DOHH2 (cell line): ENCODE results near the gene GCN1.

ENCODE experiments used
- H3F3A ChIP-seq: fragments of 200-600 bp; sonication (generic), shearing (Covaris generic); 2 replicates; pipeline ENCODE4 v1.6.0; 2016; ENCODE audit warnings: antibody characterized with exemption, mild to moderate bottlenecking; ENCODE audit not compliant: control insufficient read depth, insufficient read depth
- H3K27ac ChIP-seq: fragments of 200-600 bp; sonication (generic); 2 replicates; pipeline ENCODE4 v1.5.1; 2014; ENCODE audit warnings: low read depth, mild to moderate bottlenecking, low read length, moderate library complexity
- H3K27me3 ChIP-seq: fragments of 200-600 bp; sonication (generic); 2 replicates; pipeline ENCODE4 v1.6.1; 2014; ENCODE audit warnings: mild to moderate bottlenecking, low read length, mixed read lengths; ENCODE audit not compliant: control insufficient read depth
- H3K36me3 ChIP-seq: fragments of 200-600 bp; sonication (generic); 2 replicates; pipeline ENCODE4 v1.6.1; 2014; ENCODE audit warnings: mild to moderate bottlenecking, low read length, moderate library complexity, mixed read lengths; ENCODE audit not compliant: control insufficient read depth
- H3K4me1 ChIP-seq: fragments of 200-600 bp; sonication (generic); 2 replicates; pipeline ENCODE4 v1.6.1; 2014; ENCODE audit warnings: mild to moderate bottlenecking, low read length, mixed read lengths; ENCODE audit not compliant: control insufficient read depth
- H3K4me2 ChIP-seq: fragments of 200-600 bp; sonication (generic); 2 replicates; pipeline ENCODE4 v1.6.0; 2014; ENCODE audit warnings: mild to moderate bottlenecking, low read length, moderate library complexity
- H3K4me3 ChIP-seq: fragments of 200-600 bp; sonication (generic); 2 replicates; pipeline ENCODE4 v1.5.1; 2014; ENCODE audit warnings: mild to moderate bottlenecking, low read length, mixed read lengths
- H3K79me2 ChIP-seq: fragments of 200-600 bp; sonication (generic); 2 replicates; pipeline ENCODE4 v1.6.1; 2014; ENCODE audit warnings: mild to moderate bottlenecking, low read length, mixed read lengths; ENCODE audit not compliant: control insufficient read depth
- H3K9me2 ChIP-seq: fragments of 200-600 bp; sonication (generic); replicated peaks from 2 replicates; pipeline ENCODE4 v1.6.1; 2014; ENCODE audit warnings: mild to moderate bottlenecking, low read length, mixed read lengths; ENCODE audit not compliant: control insufficient read depth
- H3K9me3 ChIP-seq: fragments of 200-600 bp; sonication (generic); 2 replicates; pipeline ENCODE4 v1.6.1; 2014; ENCODE audit warnings: antibody characterized with exemption, low read length, mixed read lengths; ENCODE audit not compliant: control insufficient read depth, insufficient read depth
- H4K20me1 ChIP-seq: fragments of 200-600 bp; sonication (generic); 2 replicates; pipeline ENCODE4 v1.6.0; 2014; ENCODE audit warnings: low read depth, mild to moderate bottlenecking, antibody characterized with exemption, low read length, moderate library complexity; ENCODE audit not compliant: control insufficient read depth, insufficient read depth
- CTCF ChIP-seq: fragments of 200-600 bp; sonication (generic); IDR thresholded peaks from one replicate; pipeline ENCODE4 v1.5.1; 2014; ENCODE audit warnings: antibody characterized with exemption, mild to moderate bottlenecking, low read depth, low read length; ENCODE audit not compliant: poor library complexity, severe bottlenecking
- EZH2phosphoT487 ChIP-seq: fragments of 200-600 bp; sonication (generic); IDR thresholded peaks from 2 replicates; pipeline ENCODE4 v1.6.1; 2017; ENCODE audit warnings: borderline replicate concordance, mild to moderate bottlenecking, antibody characterized with exemption, low read length, moderate library complexity, mixed read lengths

The GCN1 gene

GRCh38 chr12:120098756-120099470 lies 95.6 kb downstream of the GCN1 start:
- no peak overlapping the region for H3K4me2 ChIP-seq
- no peaks in the 10 kb centered on the region for H3K9me3 ChIP-seq
- peaks cover 46% of the 10 kb centered on the region for H3K79me2 ChIP-seq
- H4K20me1 ChIP-seq: peaks cover 11% of the 10 kb centered on the region
- H3K4me1 ChIP-seq: peaks cover under 1% of the 10 kb centered on the region; the same call in 1 of the 2 replicates
- no peak overlapping the region for H3K27ac ChIP-seq
- H3K4me3 ChIP-seq: no peak overlapping the region
- no peaks in the 10 kb centered on the region for H3K9me2 ChIP-seq
- no peaks in the 10 kb centered on the region for H3F3A ChIP-seq
- no peaks in the 10 kb centered on the region for H3K27me3 ChIP-seq
- TF ChIP-seq EZH2phosphoT487 (no peak), CTCF (no peak)
- H3K36me3 ChIP-seq: peaks cover 82% of the 10 kb centered on the region

- H3K4me2 ChIP-seq: no peak overlapping the region
- no peak overlapping the region for H3K4me3 ChIP-seq
- H3K79me2 ChIP-seq: peaks cover 24% of the 10 kb centered on the region
- no peaks in the 10 kb centered on the region for H4K20me1 ChIP-seq
- TF ChIP-seq EZH2phosphoT487: no peak
- no peak for TF ChIP-seq CTCF
- H3K9me2 ChIP-seq: no peaks in the 10 kb centered on the region
- no peak overlapping the region for H3K27ac ChIP-seq
- peaks cover 2% of the 10 kb centered on the region; the same call in 1 of the 2 replicates for H3K4me1 ChIP-seq
- no peaks in the 10 kb centered on the region for H3K27me3 ChIP-seq
- no peaks in the 10 kb centered on the region for H3F3A ChIP-seq
- no peaks in the 10 kb centered on the region for H3K9me3 ChIP-seq
- peaks cover 74% of the 10 kb centered on the region for H3K36me3 ChIP-seq
Measured at GRCh38 chr12:120096671-120097202, 97.8 kb downstream of the GCN1 start.

DNA sequence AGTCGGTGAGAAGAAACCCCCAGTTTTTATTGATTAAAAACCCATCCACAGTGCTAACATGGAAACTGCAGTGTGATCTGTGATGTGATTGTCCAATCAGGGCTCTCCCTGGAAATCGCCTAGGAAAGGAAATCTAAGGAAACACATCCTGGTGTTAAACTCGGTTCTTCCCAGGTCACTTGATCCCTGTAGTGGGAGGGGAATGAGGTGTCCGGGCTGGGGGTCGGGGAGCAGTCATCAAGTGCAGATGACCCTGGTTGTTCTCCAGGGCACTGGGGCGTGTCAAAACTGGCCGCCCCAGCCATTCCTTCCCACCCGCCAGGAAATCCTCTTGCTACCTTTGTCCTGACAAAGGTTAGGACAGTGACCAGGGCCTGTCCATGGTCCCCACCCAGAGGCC lies 98.8 kb downstream of the GCN1 start:
- H3K4me2 ChIP-seq: no peak overlapping the region
- no peak overlapping the region for H3K4me3 ChIP-seq
- peaks cover 65% of the 10 kb centered on the region for H3K36me3 ChIP-seq
- H3K9me3 ChIP-seq: no peaks in the 10 kb centered on the region
- H3F3A ChIP-seq: no peaks in the 10 kb centered on the region
- no peak overlapping the region for H3K27ac ChIP-seq
- no peaks in the 10 kb centered on the region for H4K20me1 ChIP-seq
- H3K9me2 ChIP-seq: no peaks in the 10 kb centered on the region
- no peaks in the 10 kb centered on the region for H3K27me3 ChIP-seq
- H3K4me1 ChIP-seq: peaks cover 2% of the 10 kb centered on the region; the same call in 1 of the 2 replicates
- TF ChIP-seq EZH2phosphoT487 (no peak), CTCF (no peak)
- peaks cover 14% of the 10 kb centered on the region for H3K79me2 ChIP-seq
